Osteocyte (in vitro differentiated cells): ENCODE measurements around the gene KRT24. TPM values are rescaled to one million over a fixed set of nuclear protein-coding genes. Genes with fewer than 3 reads are reported as not detected.
"Not testable (repeated sequence)": the region's sequence is repeated elsewhere in the genome, so short reads cannot be mapped to it uniquely, and the experiment has no call there.

ENCODE experiments used
- DNase-seq: peaks from one replicate; pipeline ENCODE4 v3.0.0; 2021; ENCODE audit warnings: mixed read lengths; ENCODE audit not compliant: unreplicated experiment; ENCODE audit errors: extremely low spot score
- H3K27ac Mint-ChIP-seq: one replicate; pipeline ENCODE4 v1.8.0; 2021; ENCODE audit warnings: mild to moderate bottlenecking, mixed read lengths; ENCODE audit not compliant: unreplicated experiment
- H3K27me3 Mint-ChIP-seq: one replicate; pipeline ENCODE4 v1.8.0; 2021; ENCODE audit warnings: mixed read lengths; ENCODE audit not compliant: unreplicated experiment
- H3K36me3 Mint-ChIP-seq: one replicate; pipeline ENCODE4 v1.8.0; 2021; ENCODE audit warnings: mixed read lengths; ENCODE audit not compliant: unreplicated experiment
- H3K4me1 Mint-ChIP-seq: one replicate; pipeline ENCODE4 v1.8.0; 2021; ENCODE audit warnings: mixed read lengths; ENCODE audit not compliant: unreplicated experiment
- H3K4me3 Mint-ChIP-seq: one replicate; pipeline ENCODE4 v1.8.0; 2021; ENCODE audit warnings: mild to moderate bottlenecking, moderate library complexity, mixed read lengths; ENCODE audit not compliant: unreplicated experiment
- H3K9me3 Mint-ChIP-seq: one replicate; pipeline ENCODE4 v1.8.0; 2021; ENCODE audit warnings: mixed read lengths; ENCODE audit not compliant: unreplicated experiment
- CTCF ChIP-seq: fragments of 200-600 bp; sonication (generic); IDR thresholded peaks from 2 replicates; pipeline ENCODE4 v1.5.0; 2021; ENCODE audit warnings: antibody characterized with exemption, mild to moderate bottlenecking, moderate library complexity
- long read RNA-seq: library from polyadenylated mRNA; unstranded; transcript quantifications from one replicate; pipeline ENCODE4 v2.0.0, GENCODE V29; 2021
- total RNA-seq: library from RNA; stranded (reverse); gene quantifications from 2 replicates; pipeline ENCODE4 v1.2.1, GENCODE V29; 2021

KRT24 gene
- not detected in 2 replicates for total RNA-seq
- long read RNA-seq, result 0 reads

- Mint-ChIP-seq H3K4me1 (no peaks in the 10 kb centered on the region), H3K27ac (no peak within 1 kb of the TSS), H3K27me3 (peaks cover 65% of the 10 kb centered on the region), H3K4me3 (no peak within 1 kb of the TSS), H3K9me3 (no peaks in the 10 kb centered on the region), H3K36me3 (no peaks in the 10 kb centered on the region)
- TF ChIP-seq CTCF, result no peak
- no peak for DNase-seq
Measured at GRCh38 chr17:40703652-40704051, at the start of gene KRT24. TSS of gene KRT24 (minus strand) at chr17:40703752. CDS start at chr17:40703693, 59 bp downstream.

GRCh38 chr17:40751065-40751464 lies 47.5 kb upstream of the KRT24 start:
- no peak for DNase-seq
- no peak for TF ChIP-seq CTCF
- no peaks in the 10 kb centered on the region for H3K36me3 Mint-ChIP-seq
- H3K9me3 Mint-ChIP-seq, result no peaks in the 10 kb centered on the region
- peaks cover 72% of the 10 kb centered on the region for H3K27me3 Mint-ChIP-seq
- H3K4me3 Mint-ChIP-seq, result no peak overlapping the region
- H3K27ac Mint-ChIP-seq, result no peak overlapping the region
- no peaks in the 10 kb centered on the region for H3K4me1 Mint-ChIP-seq

GRCh38 chr17:40750391-40750790 lies 46.8 kb upstream of the KRT24 start:
- peaks cover 70% of the 10 kb centered on the region for H3K27me3 Mint-ChIP-seq
- H3K4me3 Mint-ChIP-seq, result no peak overlapping the region
- no peaks in the 10 kb centered on the region for H3K9me3 Mint-ChIP-seq

GRCh38 chr17:40748666-40749065 lies 45.1 kb upstream of the KRT24 start:
- DNase-seq, H3K27ac Mint-ChIP-seq, H3K4me1 Mint-ChIP-seq, H3K36me3 Mint-ChIP-seq, H3K4me3 Mint-ChIP-seq, H3K9me3 Mint-ChIP-seq: not testable (repeated sequence)
- H3K27me3 Mint-ChIP-seq, result peaks cover 66% of the 10 kb centered on the region

More at GRCh38 chr17:40750391-40750790, 46.8 kb upstream of the KRT24 start:
- no peaks in the 10 kb centered on the region for H3K36me3 Mint-ChIP-seq
- no peak for DNase-seq
- no peak overlapping the region for H3K27ac Mint-ChIP-seq
- TF ChIP-seq CTCF, result no peak
- H3K4me1 Mint-ChIP-seq, result no peaks in the 10 kb centered on the region

GRCh38 chr17:40738553-40738952 lies 35.0 kb upstream of the KRT24 start:
- Mint-ChIP-seq H3K4me1 (no peaks in the 10 kb centered on the region), H3K27ac (no peak overlapping the region), H3K27me3 (peaks cover 59% of the 10 kb centered on the region), H3K9me3 (peaks cover 8% of the 10 kb centered on the region), H3K36me3 (no peaks in the 10 kb centered on the region), H3K4me3 (no peak overlapping the region)
- DNase-seq, result no peak
- no peak for TF ChIP-seq CTCF

- Mint-ChIP-seq H3K27me3 (peaks cover 70% of the 10 kb centered on the region), H3K36me3 (no peaks in the 10 kb centered on the region), H3K4me1 (no peaks in the 10 kb centered on the region)
Measured at GRCh38 chr17:40735016-40735415, 31.5 kb upstream of the KRT24 start.

More at GRCh38 chr17:40735016-40735415, 31.5 kb upstream of the KRT24 start:
- no peaks in the 10 kb centered on the region for H3K9me3 Mint-ChIP-seq
- no peak for DNase-seq
- H3K4me3 Mint-ChIP-seq, result no peak overlapping the region
- TF ChIP-seq CTCF, result no peak
- no peak overlapping the region for H3K27ac Mint-ChIP-seq
